ENCODE data around the gene GYPC.

GYPC gene

DNA sequence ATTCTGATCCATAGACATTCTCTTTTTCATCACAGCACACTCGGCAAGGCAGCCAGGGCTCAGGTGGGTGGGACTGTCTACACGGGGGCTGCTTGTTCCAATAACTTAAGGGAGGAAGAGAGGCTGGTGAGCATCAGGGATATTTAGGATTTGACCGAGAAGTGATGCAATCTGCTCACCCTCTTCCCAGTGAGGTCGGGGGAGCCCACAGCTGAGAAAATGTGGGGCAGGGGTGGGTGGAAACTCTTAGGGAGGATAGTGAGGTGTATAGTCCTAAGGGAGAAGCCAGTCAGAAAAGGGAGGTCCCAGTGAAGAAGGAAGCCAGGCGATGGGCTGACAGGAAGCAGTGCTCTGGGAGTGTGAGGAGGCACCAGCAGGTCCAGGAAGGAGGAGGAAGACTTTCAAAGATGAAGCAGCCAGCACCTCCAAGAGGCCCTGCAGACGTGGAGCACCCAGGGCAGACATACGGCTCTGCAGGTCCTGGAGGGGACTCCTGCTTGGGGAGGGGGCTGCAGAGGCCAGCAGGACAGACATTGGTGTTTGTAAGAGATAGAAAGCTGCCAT is 76.8 kb downstream of the GYPC start:
- Histone ChIP-seq H3K9me3 (ENCODE audit: severe bottlenecking) (no peaks in the 10 kb centered on the region), H3K4me1 (ENCODE audit: insufficient read depth, poor library complexity, severe bottlenecking) (no peaks in the 10 kb centered on the region), H3K4me3 (ENCODE audit: severe bottlenecking) (no peak overlapping the region), H3K27me3 (ENCODE audit: insufficient read depth, poor library complexity, severe bottlenecking) (no peaks in the 10 kb centered on the region), H3K27ac (ENCODE audit: poor library complexity, severe bottlenecking) (no peak overlapping the region), H3K36me3 (ENCODE audit: low read depth) (no peaks in the 10 kb centered on the region)
- ATAC-seq (ENCODE audit: low read depth) (no peak), DNase-seq (ENCODE audit: low spot score) (no peak)
- TF ChIP-seq, protein P1, sequence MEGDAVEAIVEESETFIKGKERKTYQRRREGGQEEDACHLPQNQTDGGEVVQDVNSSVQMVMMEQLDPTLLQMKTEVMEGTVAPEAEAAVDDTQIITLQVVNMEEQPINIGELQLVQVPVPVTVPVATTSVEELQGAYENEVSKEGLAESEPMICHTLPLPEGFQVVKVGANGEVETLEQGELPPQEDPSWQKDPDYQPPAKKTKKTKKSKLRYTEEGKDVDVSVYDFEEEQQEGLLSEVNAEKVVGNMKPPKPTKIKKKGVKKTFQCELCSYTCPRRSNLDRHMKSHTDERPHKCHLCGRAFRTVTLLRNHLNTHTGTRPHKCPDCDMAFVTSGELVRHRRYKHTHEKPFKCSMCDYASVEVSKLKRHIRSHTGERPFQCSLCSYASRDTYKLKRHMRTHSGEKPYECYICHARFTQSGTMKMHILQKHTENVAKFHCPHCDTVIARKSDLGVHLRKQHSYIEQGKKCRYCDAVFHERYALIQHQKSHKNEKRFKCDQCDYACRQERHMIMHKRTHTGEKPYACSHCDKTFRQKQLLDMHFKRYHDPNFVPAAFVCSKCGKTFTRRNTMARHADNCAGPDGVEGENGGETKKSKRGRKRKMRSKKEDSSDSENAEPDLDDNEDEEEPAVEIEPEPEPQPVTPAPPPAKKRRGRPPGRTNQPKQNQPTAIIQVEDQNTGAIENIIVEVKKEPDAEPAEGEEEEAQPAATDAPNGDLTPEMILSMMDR (IDR thresholded peaks at IDR 0.05; ENCODE audit: poor library complexity, severe bottlenecking): no peak

GRCh38 chr2:126733795-126734194 is 77.8 kb downstream of the GYPC start:
- DNase-seq (ENCODE audit: low spot score) (no peak), ATAC-seq (ENCODE audit: low read depth) (no peak)
- TF ChIP-seq, protein P1 (IDR thresholded peaks at IDR 0.05; ENCODE audit: poor library complexity, severe bottlenecking): no peak
- H3K4me1 ChIP-seq (ENCODE audit: insufficient read depth, poor library complexity, severe bottlenecking): no peaks in the 10 kb centered on the region
- H3K27me3 ChIP-seq (ENCODE audit: insufficient read depth, poor library complexity, severe bottlenecking): no peaks in the 10 kb centered on the region
- H3K36me3 ChIP-seq (ENCODE audit: low read depth): no peaks in the 10 kb centered on the region
- no peak overlapping the region for H3K27ac ChIP-seq (ENCODE audit: poor library complexity, severe bottlenecking)
- H3K9me3 ChIP-seq (ENCODE audit: severe bottlenecking): no peaks in the 10 kb centered on the region
- H3K4me3 ChIP-seq (ENCODE audit: severe bottlenecking): no peak overlapping the region

GRCh38 chr2:126736133-126736874 is 80.3 kb downstream of the GYPC start:
- Histone ChIP-seq H3K4me1 (ENCODE audit: insufficient read depth, poor library complexity, severe bottlenecking) (no peaks in the 10 kb centered on the region), H3K36me3 (ENCODE audit: low read depth) (no peaks in the 10 kb centered on the region), H3K4me3 (ENCODE audit: severe bottlenecking) (no peak overlapping the region), H3K27ac (ENCODE audit: poor library complexity, severe bottlenecking) (no peak overlapping the region), H3K9me3 (ENCODE audit: severe bottlenecking) (no peaks in the 10 kb centered on the region), H3K27me3 (ENCODE audit: insufficient read depth, poor library complexity, severe bottlenecking) (no peaks in the 10 kb centered on the region)
- TF ChIP-seq, protein P1 (IDR thresholded peaks at IDR 0.05; ENCODE audit: poor library complexity, severe bottlenecking): no peak
- no peak for ATAC-seq (ENCODE audit: low read depth)
- DNase-seq (ENCODE audit: low spot score): no peak

DNA sequence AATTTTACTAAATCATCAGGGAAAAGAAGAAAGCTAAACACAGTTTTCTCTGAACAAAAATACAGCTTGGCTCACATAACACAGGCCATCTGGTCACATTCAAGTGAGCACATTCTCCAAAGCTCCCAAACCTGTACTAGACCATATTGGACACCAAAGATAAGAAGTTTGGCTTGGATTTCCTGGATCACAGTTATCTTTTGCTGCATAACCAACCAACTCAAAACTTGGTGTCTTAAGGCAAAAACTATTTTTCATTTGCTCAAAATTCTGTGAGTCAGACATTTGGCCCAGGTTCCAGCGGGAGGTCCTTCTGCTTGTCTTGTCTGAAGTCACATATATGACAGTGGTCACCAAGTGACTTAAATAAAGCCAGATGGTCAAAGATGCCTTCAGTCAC is 83.2 kb downstream of the GYPC start:
- DNase-seq (ENCODE audit: low spot score): no peak
- no peaks in the 10 kb centered on the region for H3K9me3 ChIP-seq (ENCODE audit: severe bottlenecking)

More for the DNA sequence above, 83.2 kb downstream of the GYPC start:
- TF ChIP-seq, protein P1 (IDR thresholded peaks at IDR 0.05; ENCODE audit: poor library complexity, severe bottlenecking): no peak
- Histone ChIP-seq H3K36me3 (ENCODE audit: low read depth) (no peaks in the 10 kb centered on the region), H3K4me3 (ENCODE audit: severe bottlenecking) (no peak overlapping the region), H3K4me1 (ENCODE audit: insufficient read depth, poor library complexity, severe bottlenecking) (no peaks in the 10 kb centered on the region), H3K27ac (ENCODE audit: poor library complexity, severe bottlenecking) (no peak overlapping the region), H3K27me3 (ENCODE audit: insufficient read depth, poor library complexity, severe bottlenecking) (no peaks in the 10 kb centered on the region)
- no peak for ATAC-seq (ENCODE audit: low read depth)

All from RWPE2 (cell line).